ENCODE results near the gene SEC31B.

DNA sequence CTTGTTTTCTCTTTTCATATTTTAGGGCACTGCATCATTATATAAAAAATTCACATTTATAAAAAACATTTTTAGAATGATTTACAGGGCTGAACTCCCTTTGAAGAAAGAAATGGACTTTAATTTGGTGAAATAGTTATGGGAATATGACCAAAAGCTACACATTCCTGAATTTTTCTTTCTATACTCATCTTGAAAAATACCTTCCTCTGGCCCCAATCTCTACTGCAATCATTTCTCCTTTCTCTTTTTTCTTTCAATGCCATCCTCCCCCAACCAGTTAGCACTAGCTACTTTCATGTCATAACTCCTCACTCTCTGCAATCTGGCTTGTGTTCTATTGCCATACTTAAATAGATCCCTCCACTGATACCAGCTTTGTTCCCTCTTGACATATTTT is 50.7 kb downstream of the SEC31B start:
- TF ChIP-seq, protein P1, sequence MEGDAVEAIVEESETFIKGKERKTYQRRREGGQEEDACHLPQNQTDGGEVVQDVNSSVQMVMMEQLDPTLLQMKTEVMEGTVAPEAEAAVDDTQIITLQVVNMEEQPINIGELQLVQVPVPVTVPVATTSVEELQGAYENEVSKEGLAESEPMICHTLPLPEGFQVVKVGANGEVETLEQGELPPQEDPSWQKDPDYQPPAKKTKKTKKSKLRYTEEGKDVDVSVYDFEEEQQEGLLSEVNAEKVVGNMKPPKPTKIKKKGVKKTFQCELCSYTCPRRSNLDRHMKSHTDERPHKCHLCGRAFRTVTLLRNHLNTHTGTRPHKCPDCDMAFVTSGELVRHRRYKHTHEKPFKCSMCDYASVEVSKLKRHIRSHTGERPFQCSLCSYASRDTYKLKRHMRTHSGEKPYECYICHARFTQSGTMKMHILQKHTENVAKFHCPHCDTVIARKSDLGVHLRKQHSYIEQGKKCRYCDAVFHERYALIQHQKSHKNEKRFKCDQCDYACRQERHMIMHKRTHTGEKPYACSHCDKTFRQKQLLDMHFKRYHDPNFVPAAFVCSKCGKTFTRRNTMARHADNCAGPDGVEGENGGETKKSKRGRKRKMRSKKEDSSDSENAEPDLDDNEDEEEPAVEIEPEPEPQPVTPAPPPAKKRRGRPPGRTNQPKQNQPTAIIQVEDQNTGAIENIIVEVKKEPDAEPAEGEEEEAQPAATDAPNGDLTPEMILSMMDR (IDR thresholded peaks at IDR 0.05; ENCODE audit: poor library complexity), result no peak
- no peak for TF ChIP-seq EZH2 (IDR thresholded peaks at IDR 0.05; ENCODE audit: borderline replicate concordance)
- TF ChIP-seq EZH2phosphoT487 (IDR thresholded peaks at IDR 0.05; ENCODE audit: low read depth, severe bottlenecking, unreplicated experiment), result no peak
